Measurements from ENCODE around the gene LMBRD1.
"Not testable (repeated sequence)": the region's sequence is repeated elsewhere in the genome, so short reads cannot be mapped to it uniquely, and the experiment has no call there.

Gene LMBRD1

DNA sequence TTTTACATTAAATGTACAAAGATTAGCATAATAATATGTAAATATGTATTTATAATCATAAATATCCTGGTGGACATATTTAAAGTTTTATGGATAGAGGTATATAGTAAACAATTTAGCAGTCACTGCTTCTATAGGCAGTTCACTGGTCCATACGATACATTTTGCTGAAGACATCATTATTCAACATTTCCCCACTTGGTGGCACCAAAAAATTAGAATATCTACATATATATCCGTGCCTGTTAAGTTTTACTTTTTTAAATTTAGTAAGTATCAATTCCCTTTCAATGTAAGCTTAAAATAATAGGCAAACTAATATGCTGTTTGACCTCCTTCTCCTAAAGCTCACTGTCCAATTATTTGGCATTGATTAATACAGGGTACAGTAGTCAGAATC, 64.2 kb downstream of the LMBRD1 start:
- no peak for DNase-seq (ENCODE audit: low spot score)

DNA sequence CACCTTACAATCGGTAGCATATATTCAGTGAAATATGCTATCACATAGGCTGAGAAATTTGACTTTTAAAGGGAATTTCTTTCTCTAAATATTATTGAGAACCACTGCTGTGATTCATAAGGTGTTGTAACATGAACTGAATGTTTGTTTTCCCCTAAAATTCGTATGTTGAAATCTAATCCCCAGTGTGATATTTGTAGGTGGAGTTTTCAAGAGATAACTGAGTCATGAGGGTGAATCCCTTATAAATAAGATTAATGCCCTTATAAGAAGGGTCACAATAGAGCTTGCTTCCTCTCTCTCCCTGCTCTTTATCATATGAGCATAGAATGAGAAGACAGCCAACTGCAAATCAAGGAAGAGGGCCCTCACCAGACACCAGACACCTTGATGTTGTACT, 64.8 kb downstream of the LMBRD1 start:
- no peak for DNase-seq (ENCODE audit: low spot score)

DNA sequence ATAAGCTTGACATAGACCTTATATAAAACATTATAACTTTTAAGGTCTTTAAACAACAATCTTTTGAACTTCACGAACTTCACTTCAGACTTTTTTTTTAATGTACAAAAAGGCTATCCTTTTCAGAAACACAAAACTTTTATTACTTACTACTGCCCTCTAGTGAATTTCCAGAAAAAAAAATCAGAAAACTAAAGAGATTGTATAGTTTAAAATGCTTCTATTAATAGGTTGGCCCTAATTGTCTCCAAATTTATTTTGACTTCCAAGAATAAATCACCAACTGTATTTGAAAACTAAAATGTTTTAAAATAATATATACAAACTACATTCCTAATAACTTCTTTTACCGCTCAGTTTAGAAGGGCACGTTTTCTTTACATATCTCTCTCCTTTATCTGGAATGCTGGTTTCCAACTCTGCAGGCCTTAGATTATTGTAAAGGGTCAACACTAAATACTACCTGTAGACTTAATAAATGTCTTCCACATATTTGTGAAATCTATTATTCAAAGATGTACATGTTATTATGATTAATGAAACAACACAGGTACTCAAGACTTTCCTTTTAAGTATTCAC, 66.8 kb downstream of the LMBRD1 start:
- peak; percentile 43 for DNase-seq (ENCODE audit: low spot score)

DNA sequence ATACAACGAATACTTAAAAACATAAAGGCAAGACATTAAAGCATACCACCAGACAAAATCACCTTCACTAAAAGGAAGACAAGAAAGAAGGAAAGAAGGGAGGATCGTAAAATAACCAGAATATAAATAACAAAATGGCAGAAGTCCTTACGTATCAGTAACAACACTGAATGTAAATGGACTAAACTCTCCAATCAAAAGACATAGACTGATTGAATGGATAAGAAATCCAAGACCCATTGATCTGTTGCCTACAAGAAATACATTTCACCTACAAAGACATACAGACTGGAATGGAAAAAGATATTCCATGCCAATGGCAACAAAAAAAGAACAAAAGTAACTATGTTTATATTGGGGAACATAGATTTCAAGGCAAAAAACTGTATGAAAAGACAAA, 74.1 kb downstream of the LMBRD1 start:
- no peak for DNase-seq (ENCODE audit: low spot score)

DNA sequence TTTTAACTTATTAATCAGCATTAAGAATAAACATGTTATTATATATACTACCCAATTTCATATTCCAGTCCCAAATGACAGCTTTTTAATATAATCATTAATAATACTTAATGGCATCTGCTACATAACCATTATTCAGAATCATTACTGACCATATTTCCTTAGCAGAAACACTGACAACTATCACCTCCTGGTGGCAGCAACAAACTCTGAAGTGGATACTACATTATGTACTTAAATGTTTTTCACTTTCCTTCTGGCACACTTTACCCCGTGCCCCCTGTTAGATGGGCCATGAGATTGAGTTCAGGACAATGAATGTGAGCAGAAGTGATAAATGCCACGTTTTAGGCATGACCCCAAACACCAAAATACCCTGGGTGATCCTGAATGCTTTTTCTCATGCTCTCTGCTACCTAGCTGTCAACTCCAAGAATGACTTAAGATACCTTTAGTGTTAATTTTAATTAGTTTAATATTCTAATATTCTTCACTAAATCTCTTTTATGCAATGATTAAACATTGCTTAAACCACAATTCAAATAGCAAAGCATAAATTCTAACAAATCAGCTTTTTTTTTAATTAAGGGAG, 77.1 kb downstream of the LMBRD1 start:
- DNase-seq (ENCODE audit: low spot score), result no peak

- no peak for DNase-seq (ENCODE audit: low spot score)
These were observed 90.1 kb downstream of the LMBRD1 start for GRCh38 chr6:69706724-69707123.

- DNase-seq (ENCODE audit: low spot score), result no peak
These were observed 90.9 kb downstream of the LMBRD1 start for GRCh38 chr6:69705954-69706353.

- DNase-seq (ENCODE audit: low spot score), result no peak
These were observed 91.9 kb downstream of the LMBRD1 start for GRCh38 chr6:69704916-69705315.

DNA sequence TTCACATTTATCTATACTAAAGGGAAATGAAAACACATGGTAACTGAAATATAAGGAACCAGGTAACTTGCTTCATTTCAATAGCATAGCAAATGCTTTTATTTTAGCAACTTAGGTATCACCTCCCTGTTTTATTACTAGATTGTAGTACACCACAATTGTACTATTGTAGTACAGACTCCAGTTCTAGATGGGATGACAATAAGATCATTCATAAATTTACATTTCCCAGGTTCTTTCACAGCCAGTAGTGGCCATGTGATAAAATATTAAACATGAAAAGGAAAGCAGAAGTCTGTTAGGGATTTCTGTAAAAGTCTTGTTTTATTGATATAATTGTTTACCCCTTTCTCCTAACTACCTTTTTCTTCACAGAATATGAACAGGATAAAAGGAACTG, 97.2 kb downstream of the LMBRD1 start:
- DNase-seq (ENCODE audit: low spot score), result no peak

DNA sequence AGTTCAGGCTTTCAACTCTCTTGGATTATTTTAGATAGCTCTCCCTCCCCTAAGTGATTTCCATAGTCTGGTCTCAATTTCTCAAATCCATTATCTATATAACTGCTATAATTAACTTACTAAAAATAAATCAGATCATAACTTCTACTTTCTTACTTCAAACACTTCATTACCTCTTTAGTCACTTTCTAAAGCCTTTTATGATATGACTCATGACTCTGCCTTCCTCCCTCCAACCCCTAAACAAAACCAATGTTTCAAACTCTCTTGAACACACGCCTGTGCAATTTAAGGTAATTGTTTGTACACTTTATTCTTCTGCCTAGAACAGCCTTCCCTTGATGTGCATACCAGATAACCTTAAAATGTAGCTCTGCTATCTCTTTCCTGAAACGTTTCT, 100.5 kb downstream of the LMBRD1 start:
- no peak for DNase-seq (ENCODE audit: low spot score)

- DNase-seq (ENCODE audit: low spot score), result no peak
These were observed 103.0 kb downstream of the LMBRD1 start for GRCh38 chr6:69693762-69694161.

GRCh38 chr6:69690986-69691385, 105.8 kb downstream of the LMBRD1 start:
- DNase-seq (ENCODE audit: low spot score), result no peak

DNA sequence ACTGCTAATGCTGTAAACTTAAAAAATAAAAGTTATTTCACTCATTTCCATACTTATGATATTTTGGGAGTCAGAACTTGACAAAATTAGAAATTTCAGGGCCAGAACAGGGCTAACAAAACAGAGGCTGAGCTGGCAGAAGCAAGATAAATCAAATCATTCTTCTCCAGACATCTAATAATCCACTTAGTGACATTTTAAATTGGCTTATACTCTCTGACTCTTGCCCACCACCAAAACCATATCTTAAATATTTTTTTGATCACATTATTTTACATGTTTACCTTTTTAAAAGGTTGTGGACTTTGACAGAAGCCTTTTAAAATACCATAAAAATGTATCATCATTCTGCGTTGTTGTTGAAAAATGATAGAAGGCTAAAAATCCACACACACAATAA, 116.5 kb downstream of the LMBRD1 start:
- no peak for DNase-seq (ENCODE audit: low spot score)

DNA sequence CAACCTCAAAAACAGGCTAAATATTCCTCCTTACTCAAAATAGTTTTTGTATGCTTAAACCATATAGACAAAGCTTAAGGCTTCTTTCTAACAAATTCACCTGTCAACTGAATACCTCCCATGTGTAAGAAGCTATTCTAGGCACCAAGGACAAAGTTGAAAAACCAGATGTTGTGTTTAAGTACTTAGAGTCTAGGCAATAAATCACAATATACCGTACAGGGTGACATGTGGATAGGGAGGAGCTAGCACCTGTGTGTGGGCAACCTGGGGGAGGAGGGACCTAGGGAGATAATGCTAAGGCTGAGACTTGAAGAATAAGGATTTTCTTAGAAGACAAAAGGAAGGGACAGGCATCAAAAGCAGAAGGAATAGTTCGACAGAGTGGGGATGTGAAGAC, 123.5 kb downstream of the LMBRD1 start:
- DNase-seq (ENCODE audit: low spot score), result no peak

- DNase-seq (ENCODE audit: low spot score), result no peak
These were observed 127.9 kb downstream of the LMBRD1 start for GRCh38 chr6:69668916-69669315.

- not testable (repeated sequence) for DNase-seq (ENCODE audit: low spot score)
These were observed 130.0 kb downstream of the LMBRD1 start for GRCh38 chr6:69666779-69667178.

DNA sequence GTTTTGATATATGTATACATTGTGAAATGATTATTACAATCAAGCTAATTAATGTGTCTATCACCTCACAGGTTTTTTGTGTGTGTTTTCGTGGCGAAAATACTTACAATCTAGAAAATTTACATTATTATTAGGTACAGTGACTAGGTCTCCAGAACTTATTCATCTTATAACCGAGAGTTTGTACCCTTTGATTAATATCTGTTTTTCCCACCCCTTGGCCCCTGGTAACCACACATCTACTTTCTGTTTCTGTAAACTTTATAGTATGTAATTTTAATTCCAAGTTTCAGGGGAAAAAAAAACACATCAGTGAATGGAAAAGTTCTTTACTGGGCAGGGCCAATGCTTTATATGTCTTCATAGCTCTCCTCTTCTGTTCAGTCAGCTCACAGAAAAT, 131.4 kb downstream of the LMBRD1 start:
- DNase-seq (ENCODE audit: low spot score), result no peak

- DNase-seq (ENCODE audit: low spot score), result no peak
These were observed 132.3 kb downstream of the LMBRD1 start for GRCh38 chr6:69664551-69664950.

DNA sequence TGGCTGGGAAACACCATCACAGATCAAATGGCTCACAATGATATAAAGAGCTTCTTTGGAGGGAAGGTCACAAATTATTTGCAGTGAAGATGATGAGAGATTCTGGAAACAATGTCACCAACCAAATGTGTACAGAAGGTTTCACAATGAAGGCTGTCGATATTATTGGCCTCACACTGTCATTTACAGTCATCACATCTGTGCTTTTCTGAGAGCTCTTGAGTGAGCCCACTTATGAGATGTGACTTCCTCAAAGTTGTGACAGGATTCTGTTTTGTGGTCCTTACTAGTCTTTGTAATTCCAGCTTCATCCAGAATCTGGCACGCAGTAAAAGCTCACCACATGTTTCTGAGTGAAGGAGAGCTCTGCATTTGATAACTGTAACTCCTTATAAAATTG, 133.6 kb downstream of the LMBRD1 start:
- DNase-seq (ENCODE audit: low spot score), result no peak

GRCh38 chr6:69650703-69651102, 146.1 kb downstream of the LMBRD1 start:
- no peak for DNase-seq (ENCODE audit: low spot score)

DNA sequence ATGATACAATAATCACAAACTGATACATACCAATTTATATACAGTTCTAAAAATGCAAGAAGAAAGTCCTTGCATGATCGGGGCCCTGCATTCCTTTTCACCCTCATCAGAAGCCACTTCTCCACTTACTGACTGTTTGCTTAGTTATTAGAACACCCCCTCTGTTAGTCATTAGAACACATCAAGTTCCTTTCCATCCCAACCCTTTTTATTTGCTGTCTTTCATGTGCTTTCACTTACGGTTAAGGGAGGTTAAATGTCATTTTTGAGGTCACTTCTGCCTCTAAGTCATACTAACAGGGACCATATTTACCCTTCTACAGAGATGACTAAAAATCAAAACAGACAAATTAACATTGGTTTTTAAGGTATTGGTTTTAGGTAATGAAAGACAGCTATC, 149.1 kb downstream of the LMBRD1 start:
- no peak for DNase-seq (ENCODE audit: low spot score)

DNA sequence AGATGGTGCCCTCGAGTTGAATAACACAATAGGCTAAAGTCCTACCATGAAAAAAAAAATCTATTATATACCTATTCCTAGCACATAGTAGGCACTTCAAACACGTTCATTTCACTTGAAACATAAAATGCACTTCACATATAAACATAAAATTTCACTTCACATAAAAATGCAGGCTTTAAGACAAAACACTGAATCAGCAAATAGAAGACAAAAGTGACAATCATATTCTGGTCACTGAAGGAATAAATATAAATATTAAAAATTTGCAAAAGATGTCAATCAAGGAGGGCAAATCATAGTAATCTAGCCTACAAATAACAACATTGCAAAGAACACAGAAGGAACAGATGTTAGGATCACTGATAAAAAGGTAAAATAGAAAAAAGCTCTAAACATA, 153.1 kb downstream of the LMBRD1 start:
- DNase-seq (ENCODE audit: low spot score), result no peak

GRCh38 chr6:69632932-69633331, 163.9 kb downstream of the LMBRD1 start:
- no peak for DNase-seq (ENCODE audit: low spot score)

DNA sequence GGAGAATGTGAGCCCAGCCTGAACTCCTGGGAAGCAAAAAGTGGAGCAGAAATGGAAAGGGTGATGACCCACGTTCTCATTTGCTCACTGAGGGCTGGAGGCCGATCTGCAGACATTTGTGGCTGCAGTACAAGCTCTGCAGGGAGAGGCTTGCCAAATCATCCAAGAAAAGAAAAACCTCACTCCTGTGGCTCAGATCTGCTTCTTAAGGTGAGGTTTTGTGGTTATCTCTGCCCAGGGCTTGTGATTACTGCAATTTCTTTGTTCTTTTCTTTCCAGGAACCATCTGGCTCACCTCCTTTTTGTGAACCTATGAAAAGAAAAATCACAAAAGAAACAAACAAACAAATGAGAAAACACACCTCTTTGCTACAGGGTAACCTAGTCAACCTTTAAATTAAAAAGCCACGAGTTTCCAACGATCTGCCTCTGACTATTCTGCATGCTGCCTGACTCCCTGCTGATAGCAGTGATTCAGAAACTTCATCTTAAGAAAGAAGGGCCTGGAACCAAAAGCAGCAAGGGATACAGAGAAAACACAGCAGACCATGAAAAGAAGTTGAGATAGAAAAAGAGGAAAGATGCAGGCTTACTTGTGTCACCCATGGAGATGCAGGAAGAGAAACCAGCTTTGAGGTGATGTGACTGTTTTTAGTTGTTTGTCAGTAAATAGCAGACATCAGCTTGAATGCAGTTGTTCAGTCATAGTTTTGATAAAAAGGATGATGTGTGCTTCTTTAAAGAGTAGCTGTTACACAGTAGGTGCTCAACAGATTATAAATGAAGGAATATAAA, 165.1 kb downstream of the LMBRD1 start:
- DNase-seq (ENCODE audit: low spot score), result peak; percentile 24
